ENCODE results near the gene DUS1L. TPM values are rescaled to one million over a fixed set of nuclear protein-coding genes. Genes with fewer than 3 reads are reported as not detected.

DUS1L gene
- total and polyA plus RNA-seq, 2 experiments from 2014 or later = 66.0 to 122 TPM

DNA sequence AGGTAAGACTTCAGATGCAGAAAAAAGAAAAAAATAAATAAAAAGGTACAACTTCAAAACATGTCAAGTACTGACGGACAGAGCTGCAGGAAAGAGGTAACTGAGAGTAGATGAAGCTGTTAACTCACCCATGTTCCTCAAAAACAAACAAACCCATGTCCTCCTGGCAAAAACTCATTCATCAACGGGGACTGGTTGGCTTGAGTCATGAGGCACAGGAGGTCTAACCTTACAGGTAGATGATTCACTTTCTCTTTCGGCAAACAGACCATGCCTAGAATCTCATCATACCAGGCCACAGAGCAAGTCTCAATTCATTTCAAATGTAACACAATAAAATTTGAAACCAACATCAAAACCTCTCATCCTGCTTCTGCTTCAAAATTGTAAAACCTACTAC lies 44.7 kb upstream of the DUS1L start (continued):
- TF ChIP-seq, protein P1, sequence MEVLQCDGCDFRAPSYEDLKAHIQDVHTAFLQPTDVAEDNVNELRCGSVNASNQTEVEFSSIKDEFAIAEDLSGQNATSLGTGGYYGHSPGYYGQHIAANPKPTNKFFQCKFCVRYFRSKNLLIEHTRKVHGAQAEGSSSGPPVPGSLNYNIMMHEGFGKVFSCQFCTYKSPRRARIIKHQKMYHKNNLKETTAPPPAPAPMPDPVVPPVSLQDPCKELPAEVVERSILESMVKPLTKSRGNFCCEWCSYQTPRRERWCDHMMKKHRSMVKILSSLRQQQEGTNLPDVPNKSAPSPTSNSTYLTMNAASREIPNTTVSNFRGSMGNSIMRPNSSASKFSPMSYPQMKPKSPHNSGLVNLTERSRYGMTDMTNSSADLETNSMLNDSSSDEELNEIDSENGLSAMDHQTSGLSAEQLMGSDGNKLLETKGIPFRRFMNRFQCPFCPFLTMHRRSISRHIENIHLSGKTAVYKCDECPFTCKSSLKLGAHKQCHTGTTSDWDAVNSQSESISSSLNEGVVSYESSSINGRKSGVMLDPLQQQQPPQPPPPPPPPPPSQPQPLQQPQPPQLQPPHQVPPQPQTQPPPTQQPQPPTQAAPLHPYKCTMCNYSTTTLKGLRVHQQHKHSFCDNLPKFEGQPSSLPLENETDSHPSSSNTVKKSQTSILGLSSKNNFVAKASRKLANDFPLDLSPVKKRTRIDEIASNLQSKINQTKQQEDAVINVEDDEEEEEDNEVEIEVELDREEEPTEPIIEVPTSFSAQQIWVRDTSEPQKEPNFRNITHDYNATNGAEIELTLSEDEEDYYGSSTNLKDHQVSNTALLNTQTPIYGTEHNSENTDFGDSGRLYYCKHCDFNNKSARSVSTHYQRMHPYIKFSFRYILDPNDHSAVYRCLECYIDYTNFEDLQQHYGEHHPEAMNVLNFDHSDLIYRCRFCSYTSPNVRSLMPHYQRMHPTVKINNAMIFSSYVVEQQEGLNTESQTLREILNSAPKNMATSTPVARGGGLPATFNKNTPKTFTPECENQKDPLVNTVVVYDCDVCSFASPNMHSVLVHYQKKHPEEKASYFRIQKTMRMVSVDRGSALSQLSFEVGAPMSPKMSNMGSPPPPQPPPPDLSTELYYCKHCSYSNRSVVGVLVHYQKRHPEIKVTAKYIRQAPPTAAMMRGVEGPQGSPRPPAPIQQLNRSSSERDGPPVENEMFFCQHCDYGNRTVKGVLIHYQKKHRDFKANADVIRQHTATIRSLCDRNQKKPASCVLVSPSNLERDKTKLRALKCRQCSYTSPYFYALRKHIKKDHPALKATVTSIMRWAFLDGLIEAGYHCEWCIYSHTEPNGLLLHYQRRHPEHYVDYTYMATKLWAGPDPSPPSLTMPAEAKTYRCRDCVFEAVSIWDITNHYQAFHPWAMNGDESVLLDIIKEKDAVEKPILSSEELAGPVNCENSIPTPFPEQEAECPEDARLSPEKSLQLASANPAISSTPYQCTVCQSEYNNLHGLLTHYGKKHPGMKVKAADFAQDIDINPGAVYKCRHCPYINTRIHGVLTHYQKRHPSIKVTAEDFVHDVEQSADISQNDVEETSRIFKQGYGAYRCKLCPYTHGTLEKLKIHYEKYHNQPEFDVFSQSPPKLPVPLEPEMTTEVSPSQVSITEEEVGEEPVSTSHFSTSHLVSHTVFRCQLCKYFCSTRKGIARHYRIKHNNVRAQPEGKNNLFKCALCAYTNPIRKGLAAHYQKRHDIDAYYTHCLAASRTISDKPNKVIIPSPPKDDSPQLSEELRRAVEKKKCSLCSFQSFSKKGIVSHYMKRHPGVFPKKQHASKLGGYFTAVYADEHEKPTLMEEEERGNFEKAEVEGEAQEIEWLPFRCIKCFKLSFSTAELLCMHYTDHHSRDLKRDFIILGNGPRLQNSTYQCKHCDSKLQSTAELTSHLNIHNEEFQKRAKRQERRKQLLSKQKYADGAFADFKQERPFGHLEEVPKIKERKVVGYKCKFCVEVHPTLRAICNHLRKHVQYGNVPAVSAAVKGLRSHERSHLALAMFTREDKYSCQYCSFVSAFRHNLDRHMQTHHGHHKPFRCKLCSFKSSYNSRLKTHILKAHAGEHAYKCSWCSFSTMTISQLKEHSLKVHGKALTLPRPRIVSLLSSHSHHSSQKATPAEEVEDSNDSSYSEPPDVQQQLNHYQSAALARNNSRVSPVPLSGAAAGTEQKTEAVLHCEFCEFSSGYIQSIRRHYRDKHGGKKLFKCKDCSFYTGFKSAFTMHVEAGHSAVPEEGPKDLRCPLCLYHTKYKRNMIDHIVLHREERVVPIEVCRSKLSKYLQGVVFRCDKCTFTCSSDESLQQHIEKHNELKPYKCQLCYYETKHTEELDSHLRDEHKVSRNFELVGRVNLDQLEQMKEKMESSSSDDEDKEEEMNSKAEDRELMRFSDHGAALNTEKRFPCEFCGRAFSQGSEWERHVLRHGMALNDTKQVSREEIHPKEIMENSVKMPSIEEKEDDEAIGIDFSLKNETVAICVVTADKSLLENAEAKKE (CRISPR knock-in tag; IDR thresholded peaks at IDR 0.05) = no peak
- TF ChIP-seq, protein P2, sequence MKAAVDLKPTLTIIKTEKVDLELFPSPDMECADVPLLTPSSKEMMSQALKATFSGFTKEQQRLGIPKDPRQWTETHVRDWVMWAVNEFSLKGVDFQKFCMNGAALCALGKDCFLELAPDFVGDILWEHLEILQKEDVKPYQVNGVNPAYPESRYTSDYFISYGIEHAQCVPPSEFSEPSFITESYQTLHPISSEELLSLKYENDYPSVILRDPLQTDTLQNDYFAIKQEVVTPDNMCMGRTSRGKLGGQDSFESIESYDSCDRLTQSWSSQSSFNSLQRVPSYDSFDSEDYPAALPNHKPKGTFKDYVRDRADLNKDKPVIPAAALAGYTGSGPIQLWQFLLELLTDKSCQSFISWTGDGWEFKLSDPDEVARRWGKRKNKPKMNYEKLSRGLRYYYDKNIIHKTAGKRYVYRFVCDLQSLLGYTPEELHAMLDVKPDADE (IDR thresholded peaks at IDR 0.05) = no peak

DNA sequence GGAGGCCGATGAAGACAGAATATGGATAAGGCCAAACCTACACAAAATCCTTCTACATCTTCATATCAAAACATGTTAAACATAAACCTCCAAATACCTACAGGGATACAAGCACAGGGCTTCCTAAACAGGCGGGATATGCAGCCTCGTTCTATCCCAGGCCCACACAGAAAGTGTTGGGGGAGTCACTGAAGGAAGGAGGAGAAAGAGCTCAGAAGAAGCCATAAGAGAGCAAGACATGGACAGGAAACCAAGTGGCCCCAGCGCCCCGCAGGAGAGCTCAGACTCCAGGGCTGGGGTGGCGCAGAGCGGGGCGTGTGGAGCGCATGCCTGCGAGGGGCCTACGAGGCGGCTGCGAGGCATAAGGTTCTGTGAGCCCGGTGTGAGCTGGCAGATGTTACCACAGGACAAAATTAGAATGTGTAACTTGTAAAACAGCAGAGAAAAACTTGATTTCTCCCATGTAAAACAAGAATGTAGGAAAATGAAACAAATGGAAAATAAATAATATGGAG lies 43.4 kb upstream of the DUS1L start:
- H3K9me3 Mint-ChIP-seq = peaks cover 2% of the 10 kb centered on the region; the same call in 2 of the 3 replicates
- no peaks in the 10 kb centered on the region; the same call in 2 of the 3 replicates for H3K36me3 Mint-ChIP-seq (ENCODE audit: low read depth)
- Histone ChIP-seq H3K27me3 (ENCODE audit: insufficient read depth) (0 out of 2 replicates have a peak, but pooled peaks cover 4% of the 10 kb centered on the region), H3K4me1 (ENCODE audit: insufficient read depth) (peaks cover 21% of the 10 kb centered on the region; the same call in 1 of the 2 replicates), H4K20me1 (replicated peaks; ENCODE audit: insufficient read depth) (no peaks in the 10 kb centered on the region), H3K27ac (ENCODE audit: low read depth) (no peak overlapping the region), H3K9me2 (ENCODE audit: insufficient read depth) (no peaks in the 10 kb centered on the region), H3K36me3 (ENCODE audit: insufficient read depth) (no peaks in the 10 kb centered on the region), H3K4me2 (no peak overlapping the region), H3K79me2 (replicated peaks; ENCODE audit: insufficient read depth) (no peaks in the 10 kb centered on the region), H2AFZ (no peak overlapping the region), H3F3A (replicated peaks; ENCODE audit: low read depth) (no peaks in the 10 kb centered on the region), H3K4me3 (no peak overlapping the region)
- no peak overlapping the region for H3K27ac Mint-ChIP-seq
- H3K27me3 Mint-ChIP-seq (ENCODE audit: insufficient read depth, low read depth, poor library complexity) = peaks cover 36% of the 10 kb centered on the region
- no peak overlapping the region for H3K4me3 Mint-ChIP-seq
- no peak for ATAC-seq
- H3K4me1 Mint-ChIP-seq = peaks cover 24% of the 10 kb centered on the region
- DNase-seq (ENCODE audit: low spot score) = no peak
- TF ChIP-seq STAT1 (IDR thresholded peaks at IDR 0.05; ENCODE audit: unreplicated experiment) = no peak
- no peak for TF ChIP-seq NANOG (IDR thresholded peaks at IDR 0.05; ENCODE audit: borderline replicate concordance)
- TF ChIP-seq, protein P3, sequence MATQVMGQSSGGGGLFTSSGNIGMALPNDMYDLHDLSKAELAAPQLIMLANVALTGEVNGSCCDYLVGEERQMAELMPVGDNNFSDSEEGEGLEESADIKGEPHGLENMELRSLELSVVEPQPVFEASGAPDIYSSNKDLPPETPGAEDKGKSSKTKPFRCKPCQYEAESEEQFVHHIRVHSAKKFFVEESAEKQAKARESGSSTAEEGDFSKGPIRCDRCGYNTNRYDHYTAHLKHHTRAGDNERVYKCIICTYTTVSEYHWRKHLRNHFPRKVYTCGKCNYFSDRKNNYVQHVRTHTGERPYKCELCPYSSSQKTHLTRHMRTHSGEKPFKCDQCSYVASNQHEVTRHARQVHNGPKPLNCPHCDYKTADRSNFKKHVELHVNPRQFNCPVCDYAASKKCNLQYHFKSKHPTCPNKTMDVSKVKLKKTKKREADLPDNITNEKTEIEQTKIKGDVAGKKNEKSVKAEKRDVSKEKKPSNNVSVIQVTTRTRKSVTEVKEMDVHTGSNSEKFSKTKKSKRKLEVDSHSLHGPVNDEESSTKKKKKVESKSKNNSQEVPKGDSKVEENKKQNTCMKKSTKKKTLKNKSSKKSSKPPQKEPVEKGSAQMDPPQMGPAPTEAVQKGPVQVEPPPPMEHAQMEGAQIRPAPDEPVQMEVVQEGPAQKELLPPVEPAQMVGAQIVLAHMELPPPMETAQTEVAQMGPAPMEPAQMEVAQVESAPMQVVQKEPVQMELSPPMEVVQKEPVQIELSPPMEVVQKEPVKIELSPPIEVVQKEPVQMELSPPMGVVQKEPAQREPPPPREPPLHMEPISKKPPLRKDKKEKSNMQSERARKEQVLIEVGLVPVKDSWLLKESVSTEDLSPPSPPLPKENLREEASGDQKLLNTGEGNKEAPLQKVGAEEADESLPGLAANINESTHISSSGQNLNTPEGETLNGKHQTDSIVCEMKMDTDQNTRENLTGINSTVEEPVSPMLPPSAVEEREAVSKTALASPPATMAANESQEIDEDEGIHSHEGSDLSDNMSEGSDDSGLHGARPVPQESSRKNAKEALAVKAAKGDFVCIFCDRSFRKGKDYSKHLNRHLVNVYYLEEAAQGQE (IDR thresholded peaks at IDR 0.05; ENCODE audit: unreplicated experiment) = no peak
- TF ChIP-seq, protein P2 (IDR thresholded peaks at IDR 0.05) = no peak
- no peak for TF ChIP-seq CREB1 (CRISPR knock-in tag; IDR thresholded peaks at IDR 0.05; ENCODE audit: low read depth)

All from GM23338 (cell line).